Myocyte (in vitro differentiated cells): ENCODE measurements around the gene ZFAND3. TPM values are rescaled to one million over a fixed set of nuclear protein-coding genes. Genes with fewer than 3 reads are reported as not detected.
"Not testable (repeated sequence)": the region's sequence is repeated elsewhere in the genome, so short reads cannot be mapped to it uniquely, and the experiment has no call there.

ENCODE experiments used
- DNase-seq: peaks from one replicate; pipeline ENCODE4 v3.0.0-alpha.2; 2012; ENCODE audit warnings: low read depth
- total RNA-seq: library from RNA; depleted of rRNA; stranded (reverse); fragments of >200 nt; gene quantifications from 2 replicates; pipeline ENCODE4 v1.2.3, GENCODE V29; 2014

The ZFAND3 gene
- total RNA-seq, 1 donor from 2014 or later = 26.9 TPM

- no peak for DNase-seq
These were observed 300.0 kb downstream of the ZFAND3 start for GRCh38 chr6:38119516-38119915.

- DNase-seq = not testable (repeated sequence)
These were observed 304.8 kb downstream of the ZFAND3 start for GRCh38 chr6:38124224-38124926.

GRCh38 chr6:38127284-38127683 lies 307.8 kb downstream of the ZFAND3 start:
- no peak for DNase-seq

- DNase-seq = peak; percentile 91
These were observed 312.0 kb downstream of the ZFAND3 start for GRCh38 chr6:38131527-38131965.

GRCh38 chr6:38133932-38134703 lies 314.6 kb downstream of the ZFAND3 start:
- DNase-seq = no peak

GRCh38 chr6:38134704-38135088 lies 315.2 kb downstream of the ZFAND3 start:
- peak; percentile 41 for DNase-seq

- no peak for DNase-seq
These were observed 317.0 kb downstream of the ZFAND3 start for GRCh38 chr6:38136547-38136946.

- no peak for DNase-seq
These were observed 318.2 kb downstream of the ZFAND3 start for GRCh38 chr6:38137608-38138265.

GRCh38 chr6:38138374-38138773 lies 318.8 kb downstream of the ZFAND3 start:
- no peak for DNase-seq

- DNase-seq = no peak
These were observed 321.6 kb downstream of the ZFAND3 start for GRCh38 chr6:38141085-38141484.

GRCh38 chr6:38141716-38142115 lies 322.2 kb downstream of the ZFAND3 start:
- no peak for DNase-seq

- DNase-seq = no peak
These were observed 322.8 kb downstream of the ZFAND3 start for GRCh38 chr6:38142178-38142902.

- peak; percentile 37 for DNase-seq
These were observed 323.9 kb downstream of the ZFAND3 start for GRCh38 chr6:38143191-38144150.

- no peak for DNase-seq
These were observed 324.9 kb downstream of the ZFAND3 start for GRCh38 chr6:38144365-38144945.

- peak; percentile 29 for DNase-seq
These were observed 326.6 kb downstream of the ZFAND3 start for GRCh38 chr6:38146021-38146733.

- DNase-seq = no peak
These were observed 327.2 kb downstream of the ZFAND3 start for GRCh38 chr6:38146734-38147027.

GRCh38 chr6:38148606-38149005 lies 329.1 kb downstream of the ZFAND3 start:
- DNase-seq = no peak

GRCh38 chr6:38149531-38149930 lies 330.0 kb downstream of the ZFAND3 start:
- no peak for DNase-seq

GRCh38 chr6:38150021-38150420 lies 330.5 kb downstream of the ZFAND3 start:
- DNase-seq = no peak
